GM19238 (cell line): ENCODE measurements around the gene ZSCAN5A.
"Not testable (repeated sequence)": the region's sequence is repeated elsewhere in the genome, so short reads cannot be mapped to it uniquely, and the experiment has no call there.

Experiments
- DNase-seq: peaks from one replicate; pipeline ENCODE4 v3.0.0; 2011; ENCODE audit warnings: low spot score; ENCODE audit not compliant: insufficient read length

The ZSCAN5A gene, protein sequence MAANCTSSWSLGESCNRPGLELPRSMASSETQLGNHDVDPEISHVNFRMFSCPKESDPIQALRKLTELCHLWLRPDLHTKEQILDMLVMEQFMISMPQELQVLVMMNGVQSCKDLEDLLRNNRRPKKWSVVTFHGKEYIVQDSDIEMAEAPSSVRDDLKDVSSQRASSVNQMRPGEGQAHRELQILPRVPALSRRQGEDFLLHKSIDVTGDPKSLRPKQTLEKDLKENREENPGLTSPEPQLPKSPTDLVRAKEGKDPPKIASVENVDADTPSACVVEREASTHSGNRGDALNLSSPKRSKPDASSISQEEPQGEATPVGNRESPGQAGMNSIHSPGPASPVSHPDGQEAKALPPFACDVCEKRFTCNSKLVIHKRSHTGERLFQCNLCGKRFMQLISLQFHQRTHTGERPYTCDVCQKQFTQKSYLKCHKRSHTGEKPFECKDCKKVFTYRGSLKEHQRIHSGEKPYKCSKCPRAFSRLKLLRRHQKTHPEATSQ

DNA sequence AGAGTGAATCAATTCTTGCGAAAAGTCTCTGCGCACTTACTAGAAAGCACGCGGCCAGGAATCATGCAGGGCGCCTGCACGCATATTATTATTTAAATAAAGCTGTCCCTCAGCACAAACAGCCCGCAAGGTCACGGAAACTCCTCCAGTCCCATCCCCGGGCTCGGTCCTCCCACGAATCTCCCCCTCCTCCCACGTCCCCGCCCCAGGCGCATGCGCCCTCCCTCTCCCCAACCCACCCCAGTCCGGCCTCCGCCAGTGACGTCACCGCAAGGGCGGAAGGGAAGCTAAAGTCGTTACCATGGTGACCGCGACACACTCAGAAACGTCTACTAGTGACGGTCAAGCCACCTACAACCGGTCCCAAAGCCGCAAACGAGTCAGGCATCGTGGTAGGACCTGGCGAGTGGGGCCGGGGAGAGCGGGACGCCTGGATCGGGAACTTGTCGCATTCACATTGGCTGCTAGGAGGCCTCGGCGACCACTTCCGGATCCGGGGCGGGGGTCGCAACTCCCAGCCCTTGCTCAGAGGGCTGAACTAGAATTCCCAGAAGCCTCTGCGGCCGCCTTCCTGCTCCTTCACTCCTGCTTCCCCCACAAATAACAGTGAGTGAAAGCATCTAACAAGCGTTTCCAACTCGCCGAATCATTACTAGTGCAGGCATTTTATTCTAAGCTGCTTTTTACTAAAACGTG lies at the start of gene ZSCAN5A:
ZSCAN5A (minus strand) TSS at position 459 of the 696 bp plus-strand sequence. CDS start 89,793 bp downstream, outside the sequence.
- peak; percentile 91 for DNase-seq

DNA sequence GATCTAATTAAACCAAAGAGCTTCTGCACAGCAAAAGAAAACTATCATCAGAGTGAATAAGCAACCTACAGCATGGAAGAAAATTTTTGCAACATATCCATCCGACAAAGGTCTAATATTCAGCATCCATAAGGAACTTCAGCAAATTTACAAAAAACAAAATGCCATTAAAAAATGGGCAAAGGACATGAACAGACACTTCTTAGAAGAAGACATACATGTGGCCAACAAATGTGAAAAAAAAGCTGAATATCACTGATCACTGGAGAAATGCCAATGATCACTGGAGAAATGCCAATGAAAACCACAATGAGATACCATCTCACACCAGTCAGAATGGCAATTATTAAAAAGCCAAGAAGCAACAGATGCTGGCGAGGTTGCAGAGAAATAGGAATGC lies 46.2 kb upstream of the ZSCAN5A start:
- no peak for DNase-seq

GRCh38 chr19:56356944-56357343 lies 42.3 kb upstream of the ZSCAN5A start:
- DNase-seq = no peak

- no peak for DNase-seq
Observed at GRCh38 chr19:56355517-56355916, 40.9 kb upstream of the ZSCAN5A start.

DNA sequence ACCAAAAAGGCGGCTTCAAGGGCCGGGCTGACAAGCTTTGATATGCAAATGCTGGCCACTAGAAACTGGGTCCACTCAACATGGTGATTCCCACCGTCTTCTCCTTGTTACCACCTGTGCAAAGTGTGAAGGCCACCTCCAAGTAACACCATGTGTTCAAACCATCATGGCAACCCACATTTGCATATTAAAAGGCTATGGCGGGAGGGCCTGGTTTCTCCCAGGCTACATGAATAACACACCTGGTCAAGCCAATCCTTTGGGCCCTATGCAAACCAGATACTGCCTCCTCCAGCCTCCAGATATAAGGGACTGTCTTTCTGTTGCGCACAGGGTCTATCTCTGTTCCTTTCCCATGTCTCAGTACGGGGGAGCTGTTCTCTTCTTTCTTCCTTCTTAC lies 36.6 kb upstream of the ZSCAN5A start:
- no peak for DNase-seq

DNA sequence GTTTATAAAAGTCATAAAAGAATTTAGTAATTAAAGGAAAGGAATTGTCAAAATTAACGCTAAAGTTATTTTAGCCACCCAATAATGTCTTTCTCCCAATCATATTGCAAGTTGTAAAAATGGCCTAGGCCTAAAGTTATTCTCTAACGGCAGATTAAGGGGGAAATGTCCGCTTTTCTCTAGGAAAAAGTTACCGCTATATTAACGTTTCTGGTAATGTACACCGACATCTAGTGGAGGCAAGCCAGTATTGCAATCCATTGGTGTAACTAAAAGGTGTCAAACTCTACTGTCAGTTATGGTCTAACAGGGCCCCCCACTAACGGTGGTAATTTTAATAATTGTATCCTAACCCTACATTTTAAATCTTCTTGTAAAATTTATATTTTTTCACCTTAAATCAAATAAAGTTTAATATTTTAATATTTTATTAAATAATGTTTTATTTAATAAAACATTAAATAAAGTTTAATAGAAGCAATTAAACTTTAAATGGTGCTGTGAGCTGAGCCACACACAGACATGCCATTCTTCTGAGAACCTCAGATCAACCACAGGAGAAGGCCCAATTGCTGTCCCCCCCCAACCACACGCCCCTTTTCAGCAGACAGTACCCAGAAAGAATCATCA lies 35.9 kb upstream of the ZSCAN5A start:
- no peak for DNase-seq

DNA sequence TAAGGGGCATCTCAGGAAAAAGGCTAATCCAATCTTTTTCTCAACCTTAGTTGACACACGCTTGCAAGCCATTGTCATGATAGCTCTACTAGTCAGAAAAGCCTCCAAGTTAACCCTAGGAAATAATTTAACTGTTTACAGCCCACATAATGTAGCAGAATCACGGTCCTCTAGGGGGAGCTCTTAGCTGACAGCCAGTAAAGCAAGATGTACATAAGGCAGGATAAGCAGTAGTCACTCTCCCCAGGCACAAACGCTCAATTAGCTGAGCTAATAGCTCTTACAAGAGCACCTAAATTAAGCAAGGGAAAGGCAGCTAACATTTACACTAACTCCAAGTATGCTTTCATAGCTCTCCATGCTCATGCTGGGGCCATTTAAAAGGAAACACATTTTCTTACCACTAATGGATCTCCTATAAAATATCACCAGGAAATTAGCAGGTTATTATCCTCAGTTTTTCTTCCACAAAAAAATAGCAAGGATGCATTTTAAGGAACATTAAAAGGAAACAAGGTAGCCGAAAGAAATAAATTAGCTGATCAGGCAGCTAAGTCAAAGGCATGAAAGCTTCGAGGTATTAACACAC lies 33.7 kb upstream of the ZSCAN5A start:
- no peak for DNase-seq

DNA sequence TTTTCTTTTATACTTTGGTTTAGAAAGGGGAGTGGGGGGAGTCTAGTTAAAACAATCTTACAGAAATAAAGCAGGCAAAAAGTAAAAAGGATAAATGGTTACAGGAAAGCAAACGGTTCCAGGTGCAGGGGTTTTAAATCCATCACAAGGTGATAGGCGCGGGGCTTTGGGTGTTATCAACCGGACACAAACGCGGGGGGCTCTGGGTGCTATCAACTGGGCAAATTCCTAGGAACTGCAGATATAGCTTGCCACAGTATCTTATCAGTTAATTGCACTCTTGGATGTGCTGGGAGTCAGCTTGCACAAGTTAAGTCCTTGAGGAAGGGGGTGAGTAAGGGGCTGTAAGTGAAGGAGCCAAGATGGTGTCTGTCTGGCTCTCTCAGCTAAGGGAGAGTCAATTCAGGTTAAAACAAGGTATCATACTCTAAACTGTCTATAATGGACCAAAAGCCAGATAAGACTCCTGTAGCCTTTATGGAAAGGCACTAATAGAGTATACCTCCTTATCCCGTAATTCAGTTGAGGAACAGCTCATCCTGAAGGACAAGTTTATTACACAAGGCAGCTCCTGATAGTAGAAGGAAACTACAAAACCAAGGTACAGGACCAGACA lies 32.6 kb upstream of the ZSCAN5A start:
- DNase-seq = no peak

- no peak for DNase-seq
Observed at GRCh38 chr19:56341948-56342347, 27.3 kb upstream of the ZSCAN5A start.

DNA sequence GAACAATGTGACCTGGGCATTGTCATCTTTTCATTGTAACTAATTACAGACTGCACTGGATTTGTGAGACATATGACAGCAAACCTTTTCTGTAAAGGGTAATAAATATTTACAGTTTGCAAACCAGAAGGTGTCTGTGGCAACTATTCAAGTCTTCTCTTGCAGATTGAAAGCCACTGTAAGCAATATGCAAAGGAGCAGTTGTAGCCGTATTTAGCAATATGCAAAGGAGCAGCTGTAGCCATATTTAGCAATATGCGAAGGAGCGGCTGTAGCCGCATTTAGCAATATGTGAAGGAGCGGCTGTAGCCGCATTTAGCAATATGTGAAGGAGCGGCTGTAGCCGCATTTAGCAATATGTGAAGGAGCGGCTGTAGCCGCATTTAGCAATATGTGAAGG lies 24.4 kb upstream of the ZSCAN5A start:
- DNase-seq = not testable (repeated sequence)

DNA sequence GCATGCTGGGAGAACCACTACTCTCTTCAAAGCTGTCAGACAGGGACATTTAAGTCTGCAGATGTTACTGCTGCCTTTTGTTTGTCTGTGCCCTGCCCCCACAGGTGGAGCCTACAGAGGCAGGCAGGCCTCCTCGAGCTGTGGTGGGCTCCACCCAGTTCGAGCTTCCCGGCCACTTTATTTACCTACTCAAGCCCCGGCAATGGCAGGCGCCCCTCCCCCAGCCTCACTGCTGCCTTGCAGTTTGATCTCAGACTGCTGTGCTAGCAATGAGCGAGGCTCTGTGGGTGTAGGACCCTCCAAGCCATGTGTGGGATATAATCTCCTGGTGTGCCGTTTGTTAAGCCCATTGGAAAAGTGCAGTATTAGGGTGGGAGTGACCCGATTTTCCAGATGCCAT lies 22.4 kb upstream of the ZSCAN5A start:
- not testable (repeated sequence) for DNase-seq

DNA sequence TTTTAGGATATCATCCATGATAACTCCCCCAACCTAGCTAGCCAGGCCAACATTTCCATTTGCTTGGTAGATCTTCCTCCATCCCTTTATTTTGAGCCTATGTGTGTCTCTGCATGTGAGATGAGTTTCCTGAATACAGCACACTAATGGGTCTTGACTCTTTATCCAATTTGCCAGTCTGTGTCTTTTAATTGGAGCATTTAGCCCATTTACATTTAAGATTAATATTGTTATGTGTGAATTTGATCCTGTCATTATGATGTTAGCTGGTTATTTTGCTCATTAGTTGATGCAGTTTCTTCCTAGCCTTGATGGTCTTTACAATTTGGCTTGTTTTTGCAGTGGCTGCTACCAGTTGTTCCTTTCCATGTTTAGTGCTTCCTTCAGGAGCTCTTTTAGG lies 20.7 kb upstream of the ZSCAN5A start:
- not testable (repeated sequence) for DNase-seq

DNA sequence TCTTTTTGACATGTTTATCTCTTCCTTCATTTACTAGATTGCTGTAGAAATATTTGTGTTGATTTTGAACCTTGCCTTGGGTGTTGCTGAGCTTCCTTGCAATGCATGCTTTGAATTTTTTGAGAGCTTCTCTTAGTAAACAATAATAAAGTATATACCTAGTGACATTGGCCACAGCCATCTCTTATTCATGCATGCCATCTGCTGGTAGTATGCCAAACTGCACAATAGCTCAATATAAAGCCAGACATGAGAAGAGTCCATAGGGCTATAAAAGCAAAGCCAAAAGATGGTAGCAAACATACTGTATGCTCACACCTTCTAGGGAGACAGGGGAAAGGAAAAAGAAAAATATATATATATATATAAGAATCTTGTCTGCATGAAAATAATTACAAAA lies 18.9 kb upstream of the ZSCAN5A start:
- DNase-seq = peak; percentile 23

DNA sequence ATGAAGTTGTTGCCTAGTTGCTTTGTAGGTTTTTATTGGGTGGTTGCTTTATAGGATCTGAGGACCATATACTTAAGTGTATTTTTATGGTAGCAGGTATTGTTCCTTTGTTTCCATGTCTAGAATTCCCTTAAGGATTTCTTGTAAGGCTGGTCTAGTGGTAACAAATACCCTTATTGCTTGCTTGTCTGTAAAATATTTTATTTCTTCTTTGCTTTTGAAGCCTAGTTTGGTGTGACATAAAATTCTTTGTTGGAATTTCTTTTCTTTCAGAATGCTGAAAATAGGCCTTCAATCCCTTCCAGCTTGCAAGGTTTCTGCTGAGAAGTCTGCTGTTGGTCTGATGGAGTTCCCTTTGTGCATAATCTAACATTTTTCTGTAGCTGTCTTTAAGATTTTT lies 18.1 kb upstream of the ZSCAN5A start:
- no peak for DNase-seq

GRCh38 chr19:56324436-56324835 lies 9.8 kb upstream of the ZSCAN5A start:
- DNase-seq = no peak

DNA sequence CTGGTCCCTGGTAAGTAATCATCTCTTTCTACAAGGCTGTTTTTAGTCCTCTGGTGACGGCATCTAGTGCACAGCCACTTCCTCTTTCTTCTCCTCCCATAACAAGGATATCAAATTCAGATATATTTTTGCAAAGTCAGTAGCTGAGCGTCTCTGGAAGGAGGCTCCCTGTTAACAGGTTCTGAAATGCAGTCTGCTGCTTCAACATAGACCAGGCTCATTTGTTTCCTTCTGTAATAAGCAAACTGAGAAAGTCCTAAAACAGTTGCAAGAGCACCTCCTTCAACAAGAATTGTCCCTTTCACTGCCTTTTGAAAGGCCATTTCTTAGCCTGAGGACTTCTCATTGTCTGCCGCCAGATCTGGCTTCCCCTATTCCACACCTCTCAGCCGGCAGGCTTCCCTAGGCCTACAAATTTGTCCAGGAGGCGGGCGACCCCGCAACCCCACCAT lies 7.4 kb upstream of the ZSCAN5A start:
- no peak for DNase-seq

- no peak for DNase-seq
Observed at GRCh38 chr19:56321254-56321988, 6.8 kb upstream of the ZSCAN5A start.

DNA sequence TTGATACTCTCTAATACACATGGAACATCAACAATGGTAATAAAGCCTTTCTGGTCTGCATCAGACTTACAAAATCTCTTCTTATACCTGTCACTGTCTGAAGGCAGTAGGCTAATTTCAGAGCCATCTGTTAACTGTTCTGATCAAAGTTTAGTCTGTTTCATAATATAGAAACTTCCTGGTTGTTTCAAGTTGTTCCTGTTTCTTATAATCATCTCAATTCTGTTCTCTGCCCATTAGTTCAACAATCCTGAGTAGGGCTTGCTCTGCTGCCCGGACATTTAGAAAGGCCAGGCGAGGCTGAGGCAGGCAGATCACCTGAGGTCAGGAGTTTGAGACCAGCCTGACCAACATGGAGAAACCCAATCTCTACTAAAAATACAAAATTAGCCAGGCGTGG lies 5.4 kb upstream of the ZSCAN5A start:
- no peak for DNase-seq

DNA sequence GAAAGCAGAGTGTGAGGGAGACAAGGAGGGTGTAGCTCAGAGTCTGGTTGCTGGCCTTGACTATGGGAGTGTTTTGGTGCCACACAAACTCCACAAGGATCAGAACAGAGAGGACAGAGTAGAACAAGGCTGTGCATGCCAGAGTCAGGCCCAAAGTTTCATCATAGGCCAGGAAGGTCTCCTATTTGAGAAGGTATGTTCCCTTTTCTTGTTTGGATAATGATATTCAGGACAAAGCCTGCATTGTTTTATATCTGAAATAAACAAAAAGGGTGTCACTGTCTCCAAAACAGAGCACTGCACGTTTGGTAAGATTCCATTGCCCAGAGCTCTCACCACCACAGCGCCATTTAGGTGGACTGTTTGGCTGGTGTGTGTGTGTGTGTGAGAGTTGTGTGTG lies 3.1 kb upstream of the ZSCAN5A start:
- no peak for DNase-seq

- DNase-seq = no peak
Observed at GRCh38 chr19:56316728-56317127, 2.1 kb upstream of the ZSCAN5A start.
